Liver (tissue), 9 donors: ENCODE data around the gene DIAPH2. TPM values are rescaled to one million over a fixed set of nuclear protein-coding genes. Genes with fewer than 3 reads are reported as not detected.

Source experiments
- DNase-seq: peaks from one replicate; pipeline ENCODE4 v3.0.0-alpha.2; 2017; ENCODE audit warnings: low spot score
- H3K27ac ChIP-seq, 2 donors: one replicate each; pipeline ENCODE4 v1.7.0; 2013; ENCODE audit warnings: inconsistent platforms in 2 of 2, low read length in 2 of 2, control low read depth in 1 of 2, low read depth in 1 of 2, mild to moderate bottlenecking in 1 of 2
- H3K27me3 ChIP-seq, 4 donors: one replicate each; pipeline versions ENCODE4 v1.6.1 to v1.7.0; 2013; ENCODE audit warnings: low read length in 3 of 4, inconsistent platforms in 1 of 4, mild to moderate bottlenecking in 1 of 4, moderate library complexity in 1 of 4; ENCODE audit not compliant: control insufficient read depth in 4 of 4, insufficient read depth in 4 of 4
- H3K36me3 ChIP-seq, 4 donors: one replicate each; pipeline versions ENCODE4 v1.6.1 to v1.7.0; 2013; ENCODE audit warnings: low read length in 3 of 4, mild to moderate bottlenecking in 3 of 4, low read depth in 1 of 4, moderate library complexity in 1 of 4; ENCODE audit not compliant: control insufficient read depth in 4 of 4, insufficient read depth in 3 of 4
- H3K4me1 ChIP-seq, 4 donors: one replicate each; pipeline versions ENCODE4 v1.6.1 to v1.7.0; 2013; ENCODE audit warnings: low read length in 3 of 4, mild to moderate bottlenecking in 3 of 4, moderate library complexity in 1 of 4; ENCODE audit not compliant: control insufficient read depth in 4 of 4, insufficient read depth in 4 of 4
- H3K4me3 ChIP-seq, 3 donors: one replicate each; pipeline versions ENCODE4 v1.6.1 to v1.7.0; 2013; ENCODE audit warnings: low read length in 3 of 3, control low read depth in 1 of 3, low read depth in 1 of 3, mild to moderate bottlenecking in 1 of 3
- H3K9ac ChIP-seq, 2 donors: one replicate each; pipeline ENCODE4 v1.7.0; 2013; ENCODE audit warnings: low read length in 2 of 2, mild to moderate bottlenecking in 2 of 2, moderate library complexity in 2 of 2, control low read depth in 1 of 2, low read depth in 1 of 2
- H3K9me3 ChIP-seq, 4 donors: one replicate each; pipeline versions ENCODE4 v1.6.1 to v1.7.0; 2013; ENCODE audit warnings: low read length in 3 of 4; ENCODE audit not compliant: control insufficient read depth in 4 of 4
- EGR1 ChIP-seq, 2 donors: IDR thresholded peaks; 2 replicates each; pipeline ENCODE4 v1.6.1; 2016 to 2018; ENCODE audit warnings: antibody characterized with exemption in 2 of 2, low read depth in 2 of 2
- FOXA1 ChIP-seq: IDR thresholded peaks from 2 replicates; pipeline ENCODE4 v1.6.1; 2016; ENCODE audit warnings: antibody characterized with exemption
- FOXA2 ChIP-seq: IDR thresholded peaks from 2 replicates; pipeline ENCODE4 v1.6.1; 2016; ENCODE audit warnings: antibody characterized with exemption
- GABPA ChIP-seq, 2 donors: IDR thresholded peaks in 1 of 2; conservative IDR thresholded peaks in 1 of 2; 2 replicates each; pipeline ENCODE4 v1.6.1; 2016; ENCODE audit warnings: antibody characterized with exemption in 2 of 2, mild to moderate bottlenecking in 1 of 2, moderate library complexity in 1 of 2
- HNF4A ChIP-seq, 2 donors: conservative IDR thresholded peaks; 2 replicates each; pipeline ENCODE4 v1.6.1; 2016; ENCODE audit warnings: antibody characterized with exemption in 2 of 2, mild to moderate bottlenecking in 2 of 2
- HNF4G ChIP-seq: IDR thresholded peaks from 2 replicates; pipeline ENCODE4 v1.6.1; 2016; ENCODE audit warnings: antibody characterized with exemption
- JUND ChIP-seq, 2 donors: IDR thresholded peaks; 2 replicates each; pipeline ENCODE4 v1.6.1; 2016; ENCODE audit warnings: antibody characterized with exemption in 2 of 2
- MAX ChIP-seq: IDR thresholded peaks from 2 replicates; pipeline ENCODE4 v1.6.1; 2016; ENCODE audit warnings: antibody characterized with exemption
- NR2F2 ChIP-seq: IDR thresholded peaks from 2 replicates; pipeline ENCODE4 v1.6.1; 2016; ENCODE audit warnings: antibody characterized with exemption
- RAD21 ChIP-seq, 2 donors: IDR thresholded peaks; 2 replicates each; pipeline ENCODE4 v1.6.1; 2016; ENCODE audit warnings: antibody characterized with exemption in 2 of 2, mild to moderate bottlenecking in 2 of 2
- RXRA ChIP-seq, 2 donors: IDR thresholded peaks; 2 replicates each; pipeline ENCODE4 v1.6.1; 2017 to 2018; ENCODE audit warnings: antibody characterized with exemption in 2 of 2, mild to moderate bottlenecking in 1 of 2
- SP1 ChIP-seq: IDR thresholded peaks from 2 replicates; pipeline ENCODE4 v1.6.1; 2018; ENCODE audit warnings: antibody characterized with exemption, mild to moderate bottlenecking
- TAF1 ChIP-seq: conservative IDR thresholded peaks from 2 replicates; pipeline ENCODE4 v1.6.1; 2016; ENCODE audit warnings: antibody characterized with exemption, mild to moderate bottlenecking
- YY1 ChIP-seq: IDR thresholded peaks from 2 replicates; pipeline ENCODE4 v1.6.1; 2016; ENCODE audit warnings: antibody characterized with exemption, mild to moderate bottlenecking
- WGBS: extraction: QIAGEN DNeasy Blood & Tissue Kit; methylation state at CpG from one replicate; pipeline ENCODE4 v1.1.7; 2013; 5-methylcytosine and 5-hydroxymethylcytosine counted together
- polyA plus RNA-seq, 2 donors: library from polyadenylated mRNA; stranded (reverse) in 1 of 2; unstranded in 1 of 2; fragments of 200-250 nt in 1 of 2; fragments of >200 nt in 1 of 2; fragmentation: Nextera tagmentation in 1 of 2; extraction: Ambion mirVana in 1 of 2; gene quantifications; one replicate each; pipeline versions ENCODE4 v1.2.1 to v1.2.3, GENCODE V29; 2013 to 2015
- total RNA-seq, 2 donors: library from RNA; depleted of rRNA; stranded (reverse); fragments of >200 nt; gene quantifications; one replicate each; pipeline ENCODE4 v1.2.3, GENCODE V29; 2014
- TF ChIP-seq, protein P1 (sequence below): IDR thresholded peaks from 2 replicates; pipeline ENCODE4 v1.6.1; 2016; ENCODE audit warnings: antibody characterized with exemption
- TF ChIP-seq, protein P2 (sequence below): fragments of 150-350 bp; IDR thresholded peaks from 2 replicates; pipeline ENCODE4 v1.5.1; 2017; ENCODE audit warnings: improper control_type of control experiment, low read depth, low read length; ENCODE audit not compliant: missing input control
- TF ChIP-seq, protein P3 (sequence below): IDR thresholded peaks from 2 replicates; pipeline ENCODE4 v1.6.1; 2016; ENCODE audit warnings: antibody characterized with exemption
- TF ChIP-seq, protein P4 (sequence below): IDR thresholded peaks from 2 replicates; pipeline ENCODE4 v1.6.1; 2016; ENCODE audit warnings: antibody characterized with exemption, mild to moderate bottlenecking
- donor health status: healthy.
- donor health status: healthy.
- donor health status: healthy.
- donor health status: healthy.
- donor health status: healthy.

DIAPH2 gene
- total and polyA plus RNA-seq, 4 donors, result 2.7 to 16.6 (median 5.3) TPM

DNA sequence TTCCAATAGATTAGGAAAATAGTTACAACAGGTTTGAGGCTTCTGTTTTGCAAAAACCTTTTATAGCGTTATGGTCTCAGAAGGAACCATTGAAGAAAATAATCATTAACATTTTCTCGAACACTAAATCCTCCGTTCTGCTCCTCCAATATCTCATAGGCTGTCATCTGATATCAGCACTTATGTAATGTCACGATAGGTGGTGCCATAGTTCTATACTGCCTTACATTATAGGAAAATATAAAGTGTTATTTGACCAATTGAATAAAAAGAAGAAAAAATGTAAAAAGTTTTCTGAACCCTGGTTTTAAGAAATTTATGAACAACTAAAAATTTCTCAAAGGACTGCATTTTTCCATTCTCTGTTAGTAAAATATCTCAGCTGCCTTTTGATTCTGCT lies 490.5 kb downstream of the DIAPH2 start:
- no peaks in the 10 kb centered on the region for H3K36me3 ChIP-seq
- no peak overlapping the region for H3K4me3 ChIP-seq
- H3K27me3 ChIP-seq, result no peaks in the 10 kb centered on the region
- H3K9ac ChIP-seq, result no peak overlapping the region
- no peak overlapping the region for H3K27ac ChIP-seq
- H3K4me1 ChIP-seq, result no peaks in the 10 kb centered on the region
- DNase-seq, result no peak
- no peaks in the 10 kb centered on the region for H3K9me3 ChIP-seq
- 94% methylated on average over 4 of the region's 4 CpGs for WGBS
- TF ChIP-seq MAX (no peak), HNF4G (no peak), HNF4A (conservative IDR thresholded peaks at IDR 0.05) (no peak), FOXA1 (no peak), FOXA2 (no peak), JUND (IDR thresholded peaks at IDR 0.05) (no peak), RAD21 (IDR thresholded peaks at IDR 0.05) (no peak), EGR1 (IDR thresholded peaks at IDR 0.05; ENCODE audit: low read depth in 2 of 2) (no peak), SP1 (no peak), TAF1 (no peak), NR2F2 (no peak), RXRA (IDR thresholded peaks at IDR 0.05) (no peak), GABPA (IDR thresholded peaks at IDR 0.05 in 1 of 2, conservative IDR thresholded peaks at IDR 0.05 in 1 of 2) (no peak), YY1 (no peak)
- TF ChIP-seq, protein P1, sequence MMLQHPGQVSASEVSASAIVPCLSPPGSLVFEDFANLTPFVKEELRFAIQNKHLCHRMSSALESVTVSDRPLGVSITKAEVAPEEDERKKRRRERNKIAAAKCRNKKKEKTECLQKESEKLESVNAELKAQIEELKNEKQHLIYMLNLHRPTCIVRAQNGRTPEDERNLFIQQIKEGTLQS, result no peak
- TF ChIP-seq, protein P2, sequence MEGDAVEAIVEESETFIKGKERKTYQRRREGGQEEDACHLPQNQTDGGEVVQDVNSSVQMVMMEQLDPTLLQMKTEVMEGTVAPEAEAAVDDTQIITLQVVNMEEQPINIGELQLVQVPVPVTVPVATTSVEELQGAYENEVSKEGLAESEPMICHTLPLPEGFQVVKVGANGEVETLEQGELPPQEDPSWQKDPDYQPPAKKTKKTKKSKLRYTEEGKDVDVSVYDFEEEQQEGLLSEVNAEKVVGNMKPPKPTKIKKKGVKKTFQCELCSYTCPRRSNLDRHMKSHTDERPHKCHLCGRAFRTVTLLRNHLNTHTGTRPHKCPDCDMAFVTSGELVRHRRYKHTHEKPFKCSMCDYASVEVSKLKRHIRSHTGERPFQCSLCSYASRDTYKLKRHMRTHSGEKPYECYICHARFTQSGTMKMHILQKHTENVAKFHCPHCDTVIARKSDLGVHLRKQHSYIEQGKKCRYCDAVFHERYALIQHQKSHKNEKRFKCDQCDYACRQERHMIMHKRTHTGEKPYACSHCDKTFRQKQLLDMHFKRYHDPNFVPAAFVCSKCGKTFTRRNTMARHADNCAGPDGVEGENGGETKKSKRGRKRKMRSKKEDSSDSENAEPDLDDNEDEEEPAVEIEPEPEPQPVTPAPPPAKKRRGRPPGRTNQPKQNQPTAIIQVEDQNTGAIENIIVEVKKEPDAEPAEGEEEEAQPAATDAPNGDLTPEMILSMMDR, result no peak
- TF ChIP-seq, protein P3, sequence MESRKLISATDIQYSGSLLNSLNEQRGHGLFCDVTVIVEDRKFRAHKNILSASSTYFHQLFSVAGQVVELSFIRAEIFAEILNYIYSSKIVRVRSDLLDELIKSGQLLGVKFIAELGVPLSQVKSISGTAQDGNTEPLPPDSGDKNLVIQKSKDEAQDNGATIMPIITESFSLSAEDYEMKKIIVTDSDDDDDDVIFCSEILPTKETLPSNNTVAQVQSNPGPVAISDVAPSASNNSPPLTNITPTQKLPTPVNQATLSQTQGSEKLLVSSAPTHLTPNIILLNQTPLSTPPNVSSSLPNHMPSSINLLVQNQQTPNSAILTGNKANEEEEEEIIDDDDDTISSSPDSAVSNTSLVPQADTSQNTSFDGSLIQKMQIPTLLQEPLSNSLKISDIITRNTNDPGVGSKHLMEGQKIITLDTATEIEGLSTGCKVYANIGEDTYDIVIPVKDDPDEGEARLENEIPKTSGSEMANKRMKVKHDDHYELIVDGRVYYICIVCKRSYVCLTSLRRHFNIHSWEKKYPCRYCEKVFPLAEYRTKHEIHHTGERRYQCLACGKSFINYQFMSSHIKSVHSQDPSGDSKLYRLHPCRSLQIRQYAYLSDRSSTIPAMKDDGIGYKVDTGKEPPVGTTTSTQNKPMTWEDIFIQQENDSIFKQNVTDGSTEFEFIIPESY, result no peak
- TF ChIP-seq, protein P4, sequence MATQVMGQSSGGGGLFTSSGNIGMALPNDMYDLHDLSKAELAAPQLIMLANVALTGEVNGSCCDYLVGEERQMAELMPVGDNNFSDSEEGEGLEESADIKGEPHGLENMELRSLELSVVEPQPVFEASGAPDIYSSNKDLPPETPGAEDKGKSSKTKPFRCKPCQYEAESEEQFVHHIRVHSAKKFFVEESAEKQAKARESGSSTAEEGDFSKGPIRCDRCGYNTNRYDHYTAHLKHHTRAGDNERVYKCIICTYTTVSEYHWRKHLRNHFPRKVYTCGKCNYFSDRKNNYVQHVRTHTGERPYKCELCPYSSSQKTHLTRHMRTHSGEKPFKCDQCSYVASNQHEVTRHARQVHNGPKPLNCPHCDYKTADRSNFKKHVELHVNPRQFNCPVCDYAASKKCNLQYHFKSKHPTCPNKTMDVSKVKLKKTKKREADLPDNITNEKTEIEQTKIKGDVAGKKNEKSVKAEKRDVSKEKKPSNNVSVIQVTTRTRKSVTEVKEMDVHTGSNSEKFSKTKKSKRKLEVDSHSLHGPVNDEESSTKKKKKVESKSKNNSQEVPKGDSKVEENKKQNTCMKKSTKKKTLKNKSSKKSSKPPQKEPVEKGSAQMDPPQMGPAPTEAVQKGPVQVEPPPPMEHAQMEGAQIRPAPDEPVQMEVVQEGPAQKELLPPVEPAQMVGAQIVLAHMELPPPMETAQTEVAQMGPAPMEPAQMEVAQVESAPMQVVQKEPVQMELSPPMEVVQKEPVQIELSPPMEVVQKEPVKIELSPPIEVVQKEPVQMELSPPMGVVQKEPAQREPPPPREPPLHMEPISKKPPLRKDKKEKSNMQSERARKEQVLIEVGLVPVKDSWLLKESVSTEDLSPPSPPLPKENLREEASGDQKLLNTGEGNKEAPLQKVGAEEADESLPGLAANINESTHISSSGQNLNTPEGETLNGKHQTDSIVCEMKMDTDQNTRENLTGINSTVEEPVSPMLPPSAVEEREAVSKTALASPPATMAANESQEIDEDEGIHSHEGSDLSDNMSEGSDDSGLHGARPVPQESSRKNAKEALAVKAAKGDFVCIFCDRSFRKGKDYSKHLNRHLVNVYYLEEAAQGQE, result no peak
